Measurements from ENCODE around the gene DYNC1LI2. TPM values are rescaled to one million over a fixed set of nuclear protein-coding genes. Genes with fewer than 3 reads are reported as not detected.

DYNC1LI2 gene
- total RNA-seq, 1 experiment from 2014 or later = 92.7 TPM

GRCh38 chr16:66673691-66674090 lies 77.7 kb downstream of the DYNC1LI2 start:
- CTCF ChIA-PET = no interaction called here

More at GRCh38 chr16:66673691-66674090, 77.7 kb downstream of the DYNC1LI2 start:
- Histone ChIP-seq H4K20me1 (ENCODE audit: insufficient read depth) (peaks cover 7% of the 10 kb centered on the region; the same call in 1 of the 2 replicates), H3K36me3 (ENCODE audit: low read depth) (peaks cover 6% of the 10 kb centered on the region; the same call in 1 of the 2 replicates), H3K27ac (no peak overlapping the region), H3K4me3 (no peak overlapping the region), H3K9me2 (ENCODE audit: insufficient read depth) (no peaks in the 10 kb centered on the region), H3K9me3 (ENCODE audit: insufficient read depth, low read depth) (no peaks in the 10 kb centered on the region), H3K4me2 (no peak overlapping the region), H2AFZ (no peak overlapping the region), H3K79me2 (ENCODE audit: low read depth) (peaks cover 17% of the 10 kb centered on the region; the same call in 1 of the 2 replicates), H3K27me3 (ENCODE audit: insufficient read depth, low read depth) (no peaks in the 10 kb centered on the region), H3K4me1 (replicated peaks; ENCODE audit: insufficient read depth) (no peaks in the 10 kb centered on the region), H3F3A (ENCODE audit: insufficient read depth, low read depth) (no peaks in the 10 kb centered on the region)
- POLR2A ChIA-PET (ENCODE audit: unreplicated experiment) = no interaction called here
- intact Hi-C loops (cut with micrococcal nuclease; ENCODE audit: unreplicated experiment) = no loop called here
- TF ChIP-seq EZH2 (IDR thresholded peaks at IDR 0.05; ENCODE audit: low read depth) = no peak
- no peak for TF ChIP-seq CTCF (conservative IDR thresholded peaks at IDR 0.05)
- no TSS peak for BruUV-seq (replicated peaks)
- DNase-seq = no peak

Other genes starting within 250 kb of the DYNC1LI2 start
- gene TK2, start 201.5 kb downstream of the DYNC1LI2 start, total RNA-seq (2021) = 20.1 and 20.9 TPM in 2 replicates
- 77.1 and 86.4 TPM in 2 replicates for gene CKLF, start 199.0 kb downstream of the DYNC1LI2 start, total RNA-seq (2021)
- gene CMTM1, start 185.2 kb downstream of the DYNC1LI2 start, total RNA-seq (2021) = 6.1 and 9.4 TPM in 2 replicates
- 0.65 TPM in 1 of 2 replicates, not detected in the other for gene CMTM2, start 172.1 kb downstream of the DYNC1LI2 start, total RNA-seq (2021)
- gene CMTM3, start 146.9 kb downstream of the DYNC1LI2 start, total RNA-seq (2021) = 32.0 and 33.1 TPM in 2 replicates
- 81.3 and 105 TPM in 2 replicates for gene CMTM4, start 54.9 kb downstream of the DYNC1LI2 start, total RNA-seq (2021)
- gene TERB1, start 50.0 kb upstream of the DYNC1LI2 start, total RNA-seq (2021) = 0.75 TPM in 1 of 2 replicates, not detected in the other
- gene NAE1, start 79.4 kb upstream of the DYNC1LI2 start, total RNA-seq (2021) = 66.8 and 72.7 TPM in 2 replicates
- gene CA7, start 92.8 kb upstream of the DYNC1LI2 start, total RNA-seq (2021) = not detected in 2 replicates
- 17.4 and 21.6 TPM in 2 replicates for gene PDP2, start 128.9 kb upstream of the DYNC1LI2 start, total RNA-seq (2021)
- not detected in 2 replicates for gene CDH16, start 167.3 kb upstream of the DYNC1LI2 start, total RNA-seq (2021)
- gene RRAD, start 173.9 kb upstream of the DYNC1LI2 start, total RNA-seq (2021) = 0.24 TPM in 1 of 2 replicates, not detected in the other
- gene CIAO2B, start 182.8 kb upstream of the DYNC1LI2 start, total RNA-seq (2021) = 81.7 and 87.1 TPM in 2 replicates
- gene CES2, start 183.9 kb upstream of the DYNC1LI2 start, total RNA-seq (2021) = 32.8 and 35.1 TPM in 2 replicates
- gene CES3, start 209.7 kb upstream of the DYNC1LI2 start, total RNA-seq (2021) = 9.1 and 10.1 TPM in 2 replicates
- 2.5 and 3.1 TPM in 2 replicates for gene CES4A, start 237.0 kb upstream of the DYNC1LI2 start, total RNA-seq (2021)

All from PC-9 (cell line).